ENCODE results near the gene PRAMEF7.
"Not testable (repeated sequence)": the region's sequence is repeated elsewhere in the genome, so short reads cannot be mapped to it uniquely, and the experiment has no call there.

PRAMEF7 gene

GRCh38 chr1:12899186-12899585 is 17.2 kb upstream of the PRAMEF7 start:
- H2AK5ac ChIP-seq (ENCODE audit: low read length, severe bottlenecking); H2BK15ac ChIP-seq (ENCODE audit: low read depth, poor library complexity, severe bottlenecking); H3K14ac ChIP-seq (ENCODE audit: low read length in 2 of 2); H2AFZ ChIP-seq (ENCODE audit: low read depth, low read length); H4K8ac ChIP-seq (ENCODE audit: low read length); H2BK120ac ChIP-seq (ENCODE audit: low read depth, low read length); H3K4me2 ChIP-seq (ENCODE audit: low read length, poor library complexity, severe bottlenecking); H3K18ac ChIP-seq (ENCODE audit: low read depth in 1 of 2, low read length in 2 of 2); H4K91ac ChIP-seq (ENCODE audit: low read length); H2BK5ac ChIP-seq (ENCODE audit: low read depth, low read length, poor library complexity, severe bottlenecking); H3K36me3 ChIP-seq (ENCODE audit: control insufficient read depth in 1 of 2, insufficient read depth in 2 of 2, low read depth in 1 of 2, low read length in 2 of 2); DNase-seq; H3K9ac ChIP-seq (ENCODE audit: low read length); H3K27ac ChIP-seq (ENCODE audit: low read length, poor library complexity, severe bottlenecking); H3K27me3 ChIP-seq (ENCODE audit: control insufficient read depth in 1 of 2, insufficient read depth in 1 of 2, low read length in 2 of 2); H3K4me1 ChIP-seq (ENCODE audit: control insufficient read depth, insufficient read depth, low read depth, low read length); H3K79me1 ChIP-seq (replicated peaks; ENCODE audit: low read length, poor library complexity, severe bottlenecking); H2BK12ac ChIP-seq (ENCODE audit: low read length in 2 of 2); H3K4me3 ChIP-seq (ENCODE audit: insufficient read depth in 1 of 2, low read depth in 1 of 2, low read length in 2 of 2); H3K9me3 ChIP-seq (ENCODE audit: control insufficient read depth, low read length); H3K23ac ChIP-seq (ENCODE audit: low read length in 2 of 2); H3K4ac ChIP-seq (ENCODE audit: low read depth in 1 of 2, low read length in 2 of 2): not testable (repeated sequence)

- H3K36me3 ChIP-seq (ENCODE audit: control insufficient read depth in 1 of 2, insufficient read depth in 2 of 2, low read depth in 1 of 2, low read length in 2 of 2); H3K4ac ChIP-seq (ENCODE audit: low read depth in 1 of 2, low read length in 2 of 2); H2AFZ ChIP-seq (ENCODE audit: low read depth, low read length); H3K4me2 ChIP-seq (ENCODE audit: low read length, poor library complexity, severe bottlenecking); H3K14ac ChIP-seq (ENCODE audit: low read length in 2 of 2); DNase-seq; H3K23ac ChIP-seq (ENCODE audit: low read length in 2 of 2); H3K9me3 ChIP-seq (ENCODE audit: control insufficient read depth, low read length); H2BK15ac ChIP-seq (ENCODE audit: low read depth, poor library complexity, severe bottlenecking); H3K4me3 ChIP-seq (ENCODE audit: insufficient read depth in 1 of 2, low read depth in 1 of 2, low read length in 2 of 2); H3K18ac ChIP-seq (ENCODE audit: low read depth in 1 of 2, low read length in 2 of 2); H3K79me1 ChIP-seq (replicated peaks; ENCODE audit: low read length, poor library complexity, severe bottlenecking); H3K27ac ChIP-seq (ENCODE audit: low read length, poor library complexity, severe bottlenecking); H2BK12ac ChIP-seq (ENCODE audit: low read length in 2 of 2); H2AK5ac ChIP-seq (ENCODE audit: low read length, severe bottlenecking); H4K91ac ChIP-seq (ENCODE audit: low read length); H4K8ac ChIP-seq (ENCODE audit: low read length); H3K27me3 ChIP-seq (ENCODE audit: control insufficient read depth in 1 of 2, insufficient read depth in 1 of 2, low read length in 2 of 2); H2BK120ac ChIP-seq (ENCODE audit: low read depth, low read length); H2BK5ac ChIP-seq (ENCODE audit: low read depth, low read length, poor library complexity, severe bottlenecking); H3K9ac ChIP-seq (ENCODE audit: low read length); H3K4me1 ChIP-seq (ENCODE audit: control insufficient read depth, insufficient read depth, low read depth, low read length): not testable (repeated sequence)
- 100% methylated on average over 1 of the region's 5 CpGs for WGBS
These were observed 12.4 kb upstream of the PRAMEF7 start for GRCh38 chr1:12903793-12904572.

GRCh38 chr1:12921749-12922148 is 5.3 kb downstream of the PRAMEF7 start:
- no CpG with 5 or more reads among the region's 2 CpGs for WGBS
- H3K27me3 ChIP-seq (ENCODE audit: control insufficient read depth in 1 of 2, insufficient read depth in 1 of 2, low read length in 2 of 2); H3K18ac ChIP-seq (ENCODE audit: low read depth in 1 of 2, low read length in 2 of 2); H2BK120ac ChIP-seq (ENCODE audit: low read depth, low read length); H3K4ac ChIP-seq (ENCODE audit: low read depth in 1 of 2, low read length in 2 of 2); H3K14ac ChIP-seq (ENCODE audit: low read length in 2 of 2); H3K36me3 ChIP-seq (ENCODE audit: control insufficient read depth in 1 of 2, insufficient read depth in 2 of 2, low read depth in 1 of 2, low read length in 2 of 2); DNase-seq; H2BK15ac ChIP-seq (ENCODE audit: low read depth, poor library complexity, severe bottlenecking); H3K4me2 ChIP-seq (ENCODE audit: low read length, poor library complexity, severe bottlenecking); H3K4me1 ChIP-seq (ENCODE audit: control insufficient read depth, insufficient read depth, low read depth, low read length); H2AK5ac ChIP-seq (ENCODE audit: low read length, severe bottlenecking); H2BK5ac ChIP-seq (ENCODE audit: low read depth, low read length, poor library complexity, severe bottlenecking); H3K27ac ChIP-seq (ENCODE audit: low read length, poor library complexity, severe bottlenecking); H3K9ac ChIP-seq (ENCODE audit: low read length); H3K79me1 ChIP-seq (replicated peaks; ENCODE audit: low read length, poor library complexity, severe bottlenecking); H4K91ac ChIP-seq (ENCODE audit: low read length); H3K4me3 ChIP-seq (ENCODE audit: insufficient read depth in 1 of 2, low read depth in 1 of 2, low read length in 2 of 2); H4K8ac ChIP-seq (ENCODE audit: low read length); H3K9me3 ChIP-seq (ENCODE audit: control insufficient read depth, low read length); H2AFZ ChIP-seq (ENCODE audit: low read depth, low read length); H2BK12ac ChIP-seq (ENCODE audit: low read length in 2 of 2); H3K23ac ChIP-seq (ENCODE audit: low read length in 2 of 2): not testable (repeated sequence)

- not testable (repeated sequence) for H3K79me1 ChIP-seq (replicated peaks; ENCODE audit: low read length, poor library complexity, severe bottlenecking); H3K14ac ChIP-seq (ENCODE audit: low read length in 2 of 2); H2BK120ac ChIP-seq (ENCODE audit: low read depth, low read length); H2BK15ac ChIP-seq (ENCODE audit: low read depth, poor library complexity, severe bottlenecking); H3K4me2 ChIP-seq (ENCODE audit: low read length, poor library complexity, severe bottlenecking); H3K4ac ChIP-seq (ENCODE audit: low read depth in 1 of 2, low read length in 2 of 2); H2BK12ac ChIP-seq (ENCODE audit: low read length in 2 of 2); H4K8ac ChIP-seq (ENCODE audit: low read length); H2AFZ ChIP-seq (ENCODE audit: low read depth, low read length); H3K23ac ChIP-seq (ENCODE audit: low read length in 2 of 2); H3K9ac ChIP-seq (ENCODE audit: low read length); H3K36me3 ChIP-seq (ENCODE audit: control insufficient read depth in 1 of 2, insufficient read depth in 2 of 2, low read depth in 1 of 2, low read length in 2 of 2); H3K4me1 ChIP-seq (ENCODE audit: control insufficient read depth, insufficient read depth, low read depth, low read length); H3K4me3 ChIP-seq (ENCODE audit: insufficient read depth in 1 of 2, low read depth in 1 of 2, low read length in 2 of 2); H3K18ac ChIP-seq (ENCODE audit: low read depth in 1 of 2, low read length in 2 of 2); DNase-seq; H2AK5ac ChIP-seq (ENCODE audit: low read length, severe bottlenecking); H3K9me3 ChIP-seq (ENCODE audit: control insufficient read depth, low read length); H3K27ac ChIP-seq (ENCODE audit: low read length, poor library complexity, severe bottlenecking); H4K91ac ChIP-seq (ENCODE audit: low read length); H2BK5ac ChIP-seq (ENCODE audit: low read depth, low read length, poor library complexity, severe bottlenecking); H3K27me3 ChIP-seq (ENCODE audit: control insufficient read depth in 1 of 2, insufficient read depth in 1 of 2, low read length in 2 of 2)
- WGBS, result no CpG with 5 or more reads among the region's 5 CpGs
These were observed 8.0 kb downstream of the PRAMEF7 start for GRCh38 chr1:12924368-12924767.

All from mesenchymal stem cell (in vitro differentiated cells and primary cell).